Lung microvascular endothelial cell (primary cell): ENCODE data around the gene SHC2. TPM values are rescaled to one million over a fixed set of nuclear protein-coding genes. Genes with fewer than 3 reads are reported as not detected.
"Not testable (repeated sequence)": the region's sequence is repeated elsewhere in the genome, so short reads cannot be mapped to it uniquely, and the experiment has no call there.

Experiments
- DNase-seq, 2 donors: peaks; one replicate each; pipeline versions ENCODE4 v3.0.0 to v3.0.0-alpha.2; 2010; ENCODE audit warnings: low read depth in 2 of 2
- total RNA-seq: library from RNA; depleted of rRNA; stranded (reverse); fragments of >200 nt; gene quantifications from 2 replicates; pipeline ENCODE4 v1.2.1, GENCODE V29; 2014

The SHC2 gene
- total RNA-seq, 1 donor from 2014 or later = 28.4 TPM

DNA sequence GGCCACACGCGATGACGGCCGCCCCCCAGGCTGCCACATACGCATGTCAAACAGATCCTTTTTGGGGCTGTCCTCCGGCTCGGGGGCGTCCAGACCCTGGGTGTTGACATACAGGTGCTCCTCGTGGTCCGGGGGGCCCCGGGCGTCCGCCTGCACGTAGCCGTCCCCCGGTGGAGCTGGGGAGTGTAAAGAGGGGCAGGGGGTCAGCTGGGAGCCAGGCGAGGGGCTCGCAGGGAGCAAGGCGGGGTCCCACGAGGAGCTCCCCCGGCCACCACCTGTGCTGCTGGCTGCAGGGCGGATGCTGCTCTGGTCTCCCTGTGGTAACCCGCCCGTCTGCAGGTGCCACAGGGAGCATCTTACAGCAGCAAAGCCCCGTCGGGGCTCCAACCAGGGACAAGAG is 35.8 kb downstream of the SHC2 start:
- no peak for DNase-seq

DNA sequence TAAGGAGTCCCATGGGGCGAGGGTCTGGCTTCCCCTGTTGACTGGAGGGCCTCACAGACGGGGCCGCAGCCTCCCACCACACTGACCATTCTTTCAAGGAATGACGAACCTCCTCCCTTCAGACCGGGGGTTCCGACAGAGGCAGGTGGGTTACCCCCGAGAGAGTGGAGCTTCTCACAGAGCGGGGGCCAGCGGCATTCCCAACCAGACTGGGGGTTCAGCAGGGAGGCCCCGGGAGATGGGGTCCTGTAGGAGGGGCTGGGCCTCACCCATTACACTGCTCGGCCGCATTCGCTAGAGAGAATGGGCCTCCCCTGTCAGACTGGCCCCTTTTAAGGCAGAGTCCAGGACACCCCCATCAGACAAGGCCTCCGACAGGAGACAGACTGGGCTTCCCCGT is 36.3 kb downstream of the SHC2 start:
- no peak for DNase-seq

- no peak for DNase-seq
Observed at GRCh38 chr19:423691-424466, 37.0 kb downstream of the SHC2 start.

- not testable (repeated sequence) for DNase-seq
Observed at GRCh38 chr19:422917-423226, 38.0 kb downstream of the SHC2 start.

- no peak for DNase-seq
Observed at GRCh38 chr19:422213-422916, 38.5 kb downstream of the SHC2 start.

DNA sequence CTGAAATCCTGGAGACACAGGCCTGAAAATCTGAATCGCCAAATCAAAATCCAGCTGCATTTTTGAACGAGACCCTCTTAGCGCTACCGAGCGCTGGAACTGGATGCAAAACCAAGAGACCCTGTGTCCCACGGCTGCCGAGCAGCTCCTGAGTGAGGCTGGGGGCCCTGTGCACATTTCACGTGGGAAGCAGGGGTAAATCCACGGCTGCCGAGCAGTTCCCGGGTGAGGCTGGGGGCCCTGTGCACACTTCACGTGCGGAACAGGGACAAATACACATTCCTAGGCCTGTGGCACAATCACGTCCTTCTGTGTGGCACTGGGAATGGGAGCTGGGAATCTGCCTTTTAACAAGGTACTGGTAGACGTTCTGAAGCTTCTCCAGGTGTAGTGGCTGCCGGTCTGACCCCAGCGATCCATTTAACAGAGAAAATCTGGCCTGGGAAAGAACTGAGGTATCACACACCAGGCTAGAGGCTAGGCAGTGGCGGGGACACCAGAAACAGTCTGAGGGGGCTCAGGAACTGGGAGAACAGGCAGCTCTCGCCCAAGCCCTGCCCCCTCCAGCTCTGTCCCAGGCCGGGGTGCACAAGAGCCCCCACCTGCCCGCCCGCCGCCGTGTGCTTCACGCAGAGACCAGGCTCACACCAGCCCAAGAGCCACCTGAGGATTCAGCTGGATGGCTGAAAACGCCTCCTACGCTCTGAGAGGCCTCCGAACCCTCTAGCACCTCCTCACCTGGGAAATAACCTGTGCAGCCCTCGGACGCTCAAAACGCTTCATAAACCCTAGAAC is 40.9 kb downstream of the SHC2 start:
- no peak for DNase-seq

GRCh38 chr19:418761-419671 is 41.8 kb downstream of the SHC2 start:
- DNase-seq = peak; percentile 25 to 92

DNA sequence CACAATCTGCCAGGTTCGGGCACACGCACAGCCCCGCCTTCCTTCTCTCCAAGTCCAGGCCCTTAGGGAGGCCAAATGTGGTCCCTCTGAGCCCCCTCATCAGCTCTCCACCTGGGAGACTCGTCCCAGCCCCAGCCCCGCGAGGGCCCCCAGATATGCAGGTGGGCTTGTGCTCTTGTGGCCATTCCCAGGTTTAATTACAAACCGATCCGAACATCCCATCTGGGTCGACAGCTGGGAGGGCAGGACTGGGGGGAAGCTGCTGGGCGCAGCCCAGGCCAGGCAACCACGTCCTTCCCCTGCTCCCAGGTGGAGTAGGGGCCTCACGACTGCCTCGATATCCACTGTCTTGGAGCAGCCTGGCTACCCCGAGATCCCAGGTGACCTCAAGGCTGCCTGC is 44.4 kb downstream of the SHC2 start:
- no peak for DNase-seq

GRCh38 chr19:415292-415691 is 45.5 kb downstream of the SHC2 start:
- DNase-seq = no peak

- DNase-seq = no peak
Observed at GRCh38 chr19:413756-414420, 46.9 kb downstream of the SHC2 start.

DNA sequence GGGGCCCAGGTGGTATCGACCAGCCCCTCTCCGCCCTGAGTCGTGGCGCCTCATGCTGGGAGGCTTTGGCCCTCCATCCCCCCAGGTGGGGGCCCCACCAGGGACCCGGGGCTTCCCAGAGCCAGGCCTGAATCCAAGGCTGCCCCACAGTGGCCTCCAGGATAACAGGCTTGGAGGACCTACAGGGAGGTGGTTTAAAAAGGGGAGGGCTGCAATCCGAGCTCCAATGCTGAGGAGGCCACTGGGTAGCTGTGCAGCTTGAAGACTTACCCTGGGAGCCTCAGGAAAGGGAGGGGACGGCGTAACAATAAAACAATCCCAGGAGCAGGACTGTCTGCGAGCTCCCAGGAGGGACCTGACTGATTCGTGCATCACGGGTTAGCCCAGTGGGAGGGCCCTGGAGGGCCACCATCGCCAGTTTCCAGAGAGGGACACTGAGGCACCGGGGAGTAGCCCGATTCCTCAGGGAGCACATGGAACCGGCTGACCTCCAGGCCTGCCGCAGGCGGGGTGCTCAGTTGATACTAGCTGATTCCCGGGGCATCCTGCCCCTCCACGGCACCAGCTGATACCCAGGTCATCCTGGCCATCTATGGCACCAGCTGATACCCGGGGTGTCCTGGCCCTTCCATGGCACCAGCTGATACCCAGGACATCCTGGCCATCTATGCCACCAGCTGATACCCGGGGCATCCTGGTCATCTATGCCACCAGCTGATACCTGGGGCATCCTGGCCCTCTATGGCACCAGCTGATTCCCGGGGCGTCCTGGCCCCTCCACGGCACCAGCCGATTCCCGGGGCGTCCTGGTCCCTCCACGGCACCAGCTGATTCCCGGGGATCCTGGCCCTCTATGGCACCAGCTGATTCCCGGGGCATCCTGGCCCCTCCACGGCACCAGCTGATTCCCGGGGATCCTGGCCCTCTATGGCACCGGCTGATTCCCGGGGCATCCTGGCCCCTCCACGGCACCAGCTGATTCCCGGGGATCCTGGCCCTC is 48.2 kb downstream of the SHC2 start:
- DNase-seq = no peak

- no peak for DNase-seq
Observed at GRCh38 chr19:411723-412355, 49.0 kb downstream of the SHC2 start.

- not testable (repeated sequence) for DNase-seq
Observed at GRCh38 chr19:411121-411722, 49.6 kb downstream of the SHC2 start.

DNA sequence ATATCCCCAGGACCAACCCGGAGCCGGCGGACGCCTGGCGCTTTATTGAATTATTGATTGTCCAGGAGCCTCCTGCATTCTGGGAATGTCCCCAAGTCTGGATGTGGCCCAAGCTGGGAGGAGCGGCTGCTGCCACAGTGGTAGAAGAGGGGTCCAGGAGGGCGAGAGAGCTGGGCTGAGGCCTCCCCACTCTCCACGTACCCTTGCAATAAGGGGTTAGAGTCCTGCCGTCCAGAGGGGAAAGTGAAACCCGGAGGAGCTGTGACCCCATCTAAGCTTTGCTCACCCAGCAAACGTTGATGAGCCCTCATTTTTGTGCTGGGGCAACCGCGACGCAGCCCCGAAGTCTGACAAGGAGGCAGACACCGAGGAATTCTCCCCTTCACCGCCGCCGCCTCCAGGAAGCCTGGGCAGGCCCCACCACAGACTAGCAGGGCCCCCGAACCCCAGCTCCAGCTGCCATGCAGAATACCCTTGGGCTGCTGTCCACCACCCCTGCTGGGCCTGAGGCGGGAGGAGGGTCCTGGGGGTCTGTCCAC is 50.5 kb downstream of the SHC2 start:
- DNase-seq = no peak

GRCh38 chr19:409516-410242 is 51.2 kb downstream of the SHC2 start:
- DNase-seq = no peak

- DNase-seq = peak in 1 of 2 donors; percentile 47
Observed at GRCh38 chr19:408902-409515, 51.8 kb downstream of the SHC2 start, which contains the start of gene C2CD4C. Gene C2CD4C (minus strand): TSS chr19:409147. CDS start chr19:408361, 786 bp downstream.

- no peak for DNase-seq
Observed at GRCh38 chr19:408441-408901, 52.4 kb downstream of the SHC2 start.
